GM23248 (cell line): ENCODE measurements around the gene FREM2.

Experiments used
- EZH2 ChIP-seq: fragments of 200-600 bp; sonication (generic); IDR thresholded peaks from 2 replicates; pipeline ENCODE4 v1.6.1; 2018; ENCODE audit warnings: antibody characterized with exemption, mild to moderate bottlenecking; ENCODE audit not compliant: insufficient read depth, poor library complexity, severe bottlenecking
- EZH2phosphoT487 ChIP-seq: fragments of 200-600 bp; sonication (generic); IDR thresholded peaks from 2 replicates; pipeline ENCODE4 v1.6.1; 2018; ENCODE audit warnings: antibody characterized with exemption, moderate library complexity, mild to moderate bottlenecking, low read depth; ENCODE audit not compliant: insufficient read depth

GRCh38 chr13:38707460-38707859 lies 20.6 kb downstream of the FREM2 start:
- no peak for TF ChIP-seq EZH2
- no peak for TF ChIP-seq EZH2phosphoT487
